Cardiac fibroblast (primary cell): ENCODE results near the gene RSF1.

ENCODE experiments used
- DNase-seq, 2 donors: peaks; one replicate each; pipeline versions ENCODE4 v3.0.0 to v3.0.0-alpha.2; 2010; ENCODE audit warnings: low read depth in 2 of 2
- H3K4me3 ChIP-seq, 2 donors: replicated peaks in 1 of 2; 1 replicate in 1 of 2; 2 replicates in 1 of 2; pipeline ENCODE4 v1.5.1; 2011; ENCODE audit warnings: low read depth in 2 of 2, low read length in 2 of 2, mild to moderate bottlenecking in 2 of 2, moderate library complexity in 1 of 2
- CTCF ChIP-seq: IDR thresholded peaks from one replicate; pipeline ENCODE4 v1.5.1; 2011; ENCODE audit warnings: low read depth, mild to moderate bottlenecking, low read length, inconsistent platforms

Gene RSF1

DNA sequence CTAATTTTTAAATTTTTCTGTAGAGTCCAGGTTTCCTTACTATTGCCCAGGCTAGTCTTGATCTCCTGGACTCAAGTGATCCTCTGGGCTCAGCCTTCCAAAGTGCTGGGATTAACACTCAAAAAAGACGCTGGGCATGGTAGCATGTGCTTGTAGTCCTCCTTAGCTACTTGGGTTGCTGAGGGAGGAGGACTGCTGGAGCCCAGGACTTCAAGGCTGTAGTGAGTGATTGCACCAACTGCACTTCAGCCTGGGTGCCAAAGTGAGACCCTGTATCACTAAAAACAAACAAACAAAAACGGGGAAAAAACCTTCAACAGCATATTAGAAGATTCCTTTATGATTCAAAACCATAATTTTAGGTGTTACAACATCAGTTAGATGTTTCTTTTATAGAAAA, 44.6 kb downstream of the RSF1 start:
- no peak for TF ChIP-seq CTCF
- no peak overlapping the region for H3K4me3 ChIP-seq
- DNase-seq, result no peak

DNA sequence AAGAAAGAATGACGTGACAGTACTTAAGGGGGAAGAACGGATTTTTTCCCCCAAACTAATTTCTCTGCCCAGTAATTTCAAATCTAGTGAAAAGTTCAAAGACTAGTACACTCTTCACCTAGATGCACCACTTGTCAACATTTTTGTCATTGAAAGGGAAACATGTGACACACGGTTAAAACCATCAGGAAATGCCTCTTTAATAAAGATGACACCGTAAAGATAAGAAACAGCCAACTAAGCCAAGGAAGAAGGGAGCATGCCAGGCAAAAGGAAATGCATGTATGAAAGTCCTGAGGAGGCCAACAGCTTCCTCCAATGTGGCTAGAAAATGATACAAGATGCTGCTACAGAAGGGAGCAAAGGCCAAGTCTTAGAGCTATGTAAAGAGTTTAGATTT, 49.4 kb downstream of the RSF1 start:
- DNase-seq, result peak in 1 of 2 donors; percentile 36
- H3K4me3 ChIP-seq, result no peak overlapping the region
- TF ChIP-seq CTCF, result no peak

DNA sequence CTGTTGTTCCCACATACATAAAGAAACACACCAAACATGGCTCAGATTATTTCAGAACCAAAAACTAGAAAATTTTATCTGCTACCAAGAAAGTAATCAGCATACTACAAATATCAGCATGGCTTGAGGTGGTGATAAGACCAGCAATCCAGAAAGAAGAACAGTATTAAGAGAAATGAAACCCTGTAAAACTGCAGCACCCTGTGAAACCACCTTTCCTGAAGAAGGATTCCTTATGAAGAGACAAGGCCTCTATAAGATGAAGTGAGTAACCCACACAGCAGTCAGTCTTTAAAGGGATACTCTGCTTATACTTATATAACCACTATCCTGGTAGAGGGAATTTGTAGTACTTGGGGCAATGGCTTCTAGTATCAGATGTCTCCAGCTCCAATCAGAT, 49.9 kb downstream of the RSF1 start:
- TF ChIP-seq CTCF, result no peak
- no peak overlapping the region for H3K4me3 ChIP-seq
- no peak for DNase-seq

DNA sequence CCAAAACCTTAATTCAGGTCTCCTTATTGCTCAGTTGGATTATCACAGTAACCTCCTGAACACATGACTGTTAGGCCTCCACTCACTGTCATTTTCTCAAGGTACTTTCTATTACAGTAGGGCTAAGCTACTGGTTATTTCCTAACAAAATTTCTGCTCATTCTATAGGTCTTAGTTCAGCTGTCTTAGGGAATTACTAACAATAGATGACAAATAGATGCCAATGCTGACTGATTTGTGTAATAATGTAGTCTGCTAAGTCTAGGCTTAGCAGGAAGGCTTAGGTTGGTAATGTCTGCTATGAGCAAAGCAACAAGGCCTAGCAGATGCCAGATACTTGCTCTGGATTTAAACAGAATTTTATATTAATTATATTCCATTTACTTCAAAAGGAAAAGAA, 58.1 kb downstream of the RSF1 start:
- no peak for TF ChIP-seq CTCF

GRCh38 chr11:77761491-77761890, 59.0 kb downstream of the RSF1 start:
- no peak overlapping the region for H3K4me3 ChIP-seq
- no peak for DNase-seq
- no peak for TF ChIP-seq CTCF

More for the DNA sequence above, 58.1 kb downstream of the RSF1 start:
- H3K4me3 ChIP-seq, result no peak overlapping the region
- peak in 1 of 2 donors; percentile 13 for DNase-seq

DNA sequence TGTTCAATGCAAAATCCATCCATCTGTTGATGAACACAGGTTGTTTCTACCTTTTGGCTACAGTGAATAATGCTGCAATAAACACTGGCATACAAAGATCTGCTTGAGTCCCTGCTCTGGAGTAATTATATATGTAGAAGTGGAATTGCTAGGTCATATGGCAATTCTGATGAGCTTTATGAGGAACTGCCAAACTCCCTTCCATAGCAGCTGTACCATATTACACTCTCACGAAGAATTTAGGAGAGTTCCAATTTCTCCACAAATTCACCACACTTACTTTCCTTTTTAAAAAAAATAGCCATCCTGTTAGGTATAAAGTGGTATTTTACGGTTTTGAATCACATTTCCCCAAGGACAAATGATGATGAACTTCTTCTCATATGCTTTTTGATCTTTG, 62.2 kb downstream of the RSF1 start:
- no peak for DNase-seq

More for the DNA sequence above, 62.2 kb downstream of the RSF1 start:
- TF ChIP-seq CTCF, result no peak
- H3K4me3 ChIP-seq, result no peak overlapping the region
